NT2/D1 (cell line): ENCODE data around the gene VAV3.

Experiments used
- SUZ12 ChIP-seq: IDR thresholded peaks from 2 replicates; pipeline ENCODE4 v1.6.1; 2011; ENCODE audit not compliant: insufficient read length, insufficient read depth; ENCODE audit errors: extremely low read depth
- YY1 ChIP-seq: IDR thresholded peaks from 2 replicates; pipeline ENCODE4 v1.6.1; 2011; ENCODE audit not compliant: insufficient read length, insufficient read depth
- ZNF274 ChIP-seq: IDR thresholded peaks from 2 replicates; pipeline ENCODE4 v1.6.1; 2011; ENCODE audit warnings: mild to moderate bottlenecking, low read depth, low read length

GRCh38 chr1:107894605-107895004 is 70.4 kb downstream of the VAV3 start:
- TF ChIP-seq YY1 (no peak), SUZ12 (no peak), ZNF274 (no peak)
